Stomach (tissue), 9 donors: ENCODE results near the gene CELF4. TPM values are rescaled to one million over a fixed set of nuclear protein-coding genes. Genes with fewer than 3 reads are reported as not detected.

Experiments
- DNase-seq, 2 donors: peaks; one replicate each; pipeline versions ENCODE4 v3.0.0 to v3.0.0-alpha.2; 2013 to 2019
- H3K27ac ChIP-seq, 5 donors: fragments of 200-600 bp in 4 of 5; sonication (generic) in 4 of 5; one replicate each; pipeline ENCODE4 v1.5.1; 2013 to 2019; ENCODE audit warnings: mild to moderate bottlenecking in 1 of 5, moderate library complexity in 1 of 5
- H3K27me3 ChIP-seq, 3 donors: fragments of 200-600 bp; sonication (generic); one replicate each; pipeline ENCODE4 v1.5.1; 2017 to 2019; ENCODE audit warnings: mixed run types in 1 of 3
- H3K36me3 ChIP-seq, 4 donors: fragments of 200-600 bp; sonication (generic); 1 replicate in 3 of 4; 2 replicates in 1 of 4; pipeline ENCODE4 v1.5.1; 2016 to 2019
- H3K4me1 ChIP-seq, 4 donors: fragments of 200-600 bp; sonication (generic); one replicate each; pipeline ENCODE4 v1.5.1; 2016 to 2019
- H3K4me3 ChIP-seq, 4 donors: fragments of 200-600 bp; sonication (generic) in 3 of 4; one replicate each; pipeline ENCODE4 v1.5.1; 2016 to 2019; ENCODE audit warnings: mild to moderate bottlenecking in 1 of 4
- H3K9me3 ChIP-seq, 4 donors: fragments of 200-600 bp; sonication (generic); one replicate each; pipeline ENCODE4 v1.5.1; 2016 to 2019
- CTCF ChIP-seq, 7 experiments: fragments of 450-650 bp in 4 of 7; fragments of 200-600 bp in 3 of 7; sonication (generic) in 3 of 7; IDR thresholded peaks; one replicate each; pipeline ENCODE4 v1.5.1; 2016 to 2019; ENCODE audit warnings: antibody characterized with exemption in 7 of 7, control low read depth in 2 of 7, mild to moderate bottlenecking in 1 of 7
- EP300 ChIP-seq: sonication (generic); formaldehyde crosslinking; IDR thresholded peaks from one replicate; pipeline ENCODE4 v1.6.1; 2017; ENCODE audit warnings: antibody characterized with exemption
- POLR2A ChIP-seq, 4 donors: fragments of 450-650 bp; IDR thresholded peaks; one replicate each; pipeline ENCODE4 v1.6.1; 2016; ENCODE audit warnings: antibody characterized with exemption in 4 of 4, control low read depth in 2 of 4, mild to moderate bottlenecking in 1 of 4, moderate library complexity in 1 of 4
- POLR2AphosphoS5 ChIP-seq, 3 donors: sonication (generic); formaldehyde crosslinking; IDR thresholded peaks; one replicate each; pipeline ENCODE4 v1.6.1; 2016; ENCODE audit warnings: antibody characterized with exemption in 3 of 3
- WGBS, 5 donors: extraction: QIAGEN DNeasy Blood & Tissue Kit in 3 of 5; methylation state at CpG; one replicate each; pipeline versions ENCODE4 v1.1.5 to v1.1.7; 2013 to 2018; 5-methylcytosine and 5-hydroxymethylcytosine counted together
- intact Hi-C: fragments of 100-400 bp; cut with DNase I; formaldehyde crosslinking; loops from one replicate; pipeline ENCODE4 v1.15.1; 2023; ENCODE audit warnings: low total_unique reads
- polyA plus RNA-seq, 3 donors: library from polyadenylated mRNA; stranded (reverse); fragments of 200-250 nt; gene quantifications; one replicate each; pipeline ENCODE4 v1.2.3, GENCODE V29; 2013
- total RNA-seq, 5 donors: library from RNA; depleted of rRNA; stranded (reverse); fragments of >200 nt; gene quantifications; one replicate each; pipeline versions ENCODE4 v1.1.0 to v1.2.3, GENCODE V29; 2014 to 2016
- donor health status: healthy with polysubstance abuse.
- donor health status: Bipolar disorder and iron deficiency.
- donor health status: healthy.

Gene CELF4
- total and polyA plus RNA-seq, 8 donors: 0.93 to 2.4 (median 1.8) TPM; not detected in 2

GRCh38 chr18:37554399-37554787 lies 11.2 kb downstream of the CELF4 start:
- peaks cover 0 to 53% (median 10%) of the 10 kb centered on the region in 3 donors for H3K27me3 ChIP-seq
- DNase-seq: no peak
- no peaks in the 10 kb centered on the region for H3K36me3 ChIP-seq
- no peaks in the 10 kb centered on the region for H3K9me3 ChIP-seq
- no peak overlapping the region for H3K4me3 ChIP-seq
- no peak overlapping the region for H3K27ac ChIP-seq
- TF ChIP-seq CTCF (IDR thresholded peaks at IDR 0.05): no peak
- TF ChIP-seq EP300: no peak
- TF ChIP-seq POLR2AphosphoS5 (IDR thresholded peaks at IDR 0.05): no peak
- TF ChIP-seq POLR2A (IDR thresholded peaks at IDR 0.05): no peak
- WGBS, 5 donors: 18 to 47% (median 34%) methylated on average over 5 of the region's 5 CpGs
- intact Hi-C loops: no loop called here
- H3K4me1 ChIP-seq: no peaks in the 10 kb centered on the region

- no peak for DNase-seq
- peaks cover 0 to 56% (median 15%) of the 10 kb centered on the region in 3 donors for H3K27me3 ChIP-seq
- no peaks in the 10 kb centered on the region for H3K4me1 ChIP-seq
- no peak overlapping the region for H3K4me3 ChIP-seq
- TF ChIP-seq POLR2AphosphoS5 (IDR thresholded peaks at IDR 0.05): no peak
- no peak for TF ChIP-seq EP300
- TF ChIP-seq POLR2A (IDR thresholded peaks at IDR 0.05): no peak
- TF ChIP-seq CTCF (IDR thresholded peaks at IDR 0.05): no peak
- no peak overlapping the region for H3K27ac ChIP-seq
- no peaks in the 10 kb centered on the region for H3K36me3 ChIP-seq
- WGBS, 5 donors: 39 to 52% (median 44%) methylated on average over 17 to 18 of the region's 18 CpGs
- no peaks in the 10 kb centered on the region for H3K9me3 ChIP-seq
- intact Hi-C loops: no loop called here
These were observed 11.8 kb downstream of the CELF4 start for GRCh38 chr18:37553633-37554398.

- intact Hi-C loops: no loop called here
- no peaks in the 10 kb centered on the region for H3K9me3 ChIP-seq
- TF ChIP-seq CTCF (IDR thresholded peaks at IDR 0.05) (no peak), EP300 (no peak), POLR2AphosphoS5 (IDR thresholded peaks at IDR 0.05) (no peak), POLR2A (IDR thresholded peaks at IDR 0.05) (no peak)
- WGBS, 5 donors: 54 to 77% (median 65%) methylated on average over 2 to 5 of the region's 5 CpGs
- peaks cover 0 to 60% (median 18%) of the 10 kb centered on the region in 3 donors for H3K27me3 ChIP-seq
- no peak overlapping the region for H3K27ac ChIP-seq
- H3K36me3 ChIP-seq: no peaks in the 10 kb centered on the region
- no peaks in the 10 kb centered on the region for H3K4me1 ChIP-seq
- H3K4me3 ChIP-seq: no peak overlapping the region
- DNase-seq: no peak
These were observed 13.3 kb downstream of the CELF4 start for GRCh38 chr18:37552286-37552685.

GRCh38 chr18:37551846-37552245 lies 13.8 kb downstream of the CELF4 start:
- TF ChIP-seq POLR2A (IDR thresholded peaks at IDR 0.05): no peak
- TF ChIP-seq POLR2AphosphoS5 (IDR thresholded peaks at IDR 0.05): no peak
- TF ChIP-seq CTCF (IDR thresholded peaks at IDR 0.05): no peak
- TF ChIP-seq EP300: no peak
- Histone ChIP-seq H3K27me3 (peaks cover 0 to 62% (median 18%) of the 10 kb centered on the region in 3 donors), H3K4me3 (no peak overlapping the region), H3K36me3 (no peaks in the 10 kb centered on the region), H3K27ac (no peak overlapping the region), H3K9me3 (no peaks in the 10 kb centered on the region), H3K4me1 (no peaks in the 10 kb centered on the region)
- 71 to 83% (median 82%) methylated on average over 8 of the region's 8 CpGs for WGBS, 5 donors
- DNase-seq: no peak
- intact Hi-C loops: no loop called here
